ENCODE data around the gene CERS1. TPM values are rescaled to one million over a fixed set of nuclear protein-coding genes. Genes with fewer than 3 reads are reported as not detected.

Gene CERS1
- total RNA-seq, 2 experiments from 2014 or later: 0.08 TPM; not detected in 1

DNA sequence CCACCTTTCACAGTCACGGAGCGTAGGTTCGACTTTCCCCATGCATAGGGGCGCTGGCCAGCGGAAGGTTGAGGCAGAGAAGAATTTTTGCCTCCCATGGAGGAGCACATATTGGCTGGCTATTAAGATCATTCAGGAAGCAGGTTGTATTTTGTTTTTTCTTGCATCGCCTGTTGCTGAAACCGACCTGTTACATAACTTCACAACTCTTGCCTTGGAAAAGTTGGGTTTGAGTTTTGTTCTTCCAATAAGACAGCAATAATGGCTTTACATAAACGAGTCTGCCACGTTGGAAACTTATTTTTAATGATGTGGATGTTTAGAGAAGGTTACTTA lies 62.8 kb downstream of the CERS1 start:
- ChIA-PET POLR2A (interaction anchor here (0.6 to 1.5 kb wide), 3 partner anchors 11 to 414 kb away, joined by 3 to 7 read pairs (median 4); partner anchors contain the start of gene SSBP4), CTCF (interaction anchor here (1.0 to 2.1 kb wide), 3 partner anchors 10 to 14 kb away, joined by 4 to 11 read pairs (median 6); no protein-coding TSS in a partner anchor)

DNA sequence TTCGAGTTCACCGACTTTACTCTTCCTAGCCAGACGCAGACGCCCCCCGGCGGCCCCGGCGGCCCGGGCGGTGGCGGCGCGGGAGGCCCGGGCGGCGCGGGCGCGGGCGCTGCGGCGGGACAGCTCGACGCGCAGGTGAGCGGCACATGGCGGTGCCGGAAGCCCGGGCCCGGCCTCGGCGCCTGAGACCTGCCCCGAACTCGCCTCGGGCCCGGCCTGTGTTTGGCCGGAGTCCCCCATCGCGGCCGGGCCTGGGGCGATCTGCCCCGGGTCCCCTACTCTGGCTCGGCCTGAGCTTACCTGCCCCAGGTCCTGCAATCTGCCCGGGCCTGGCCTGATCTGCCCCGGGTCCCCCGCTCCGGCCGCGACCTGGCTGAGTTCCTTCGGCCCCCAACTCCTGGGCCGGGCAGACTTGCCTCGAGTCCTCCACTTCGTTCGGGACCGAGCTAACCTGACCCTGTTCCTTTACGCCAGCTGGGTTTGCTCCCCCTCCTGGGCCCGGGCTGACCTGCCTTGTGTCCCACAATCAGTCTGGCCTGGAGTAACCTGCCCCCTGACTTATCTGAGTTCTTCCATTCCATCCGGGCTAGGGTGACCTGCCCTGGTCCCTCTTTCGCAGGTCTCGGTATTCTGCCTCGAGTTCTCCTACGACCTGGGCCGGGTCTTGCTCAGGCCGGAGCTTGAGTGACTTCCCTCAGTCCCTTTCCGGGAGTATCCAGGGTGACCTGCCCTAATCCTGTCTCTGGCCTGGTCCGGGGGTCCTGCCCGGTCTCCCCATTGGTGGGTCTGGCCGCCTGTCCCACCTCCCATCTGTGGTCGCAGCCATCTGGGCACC lies 63.4 kb downstream of the CERS1 start:
- POLR2A ChIA-PET: interaction anchor here (0.6 to 1.5 kb wide), 8 partner anchors 8 to 413 kb away, joined by 3 to 7 read pairs (median 4); partner anchors contain the start of genes COPE, DDX49, KLHL26 and SSBP4
- CTCF ChIA-PET: interaction anchor here (0.6 to 2.1 kb wide), 6 partner anchors 10 to 1383 kb away, joined by 3 to 11 read pairs (median 4); no protein-coding TSS in a partner anchor

DNA sequence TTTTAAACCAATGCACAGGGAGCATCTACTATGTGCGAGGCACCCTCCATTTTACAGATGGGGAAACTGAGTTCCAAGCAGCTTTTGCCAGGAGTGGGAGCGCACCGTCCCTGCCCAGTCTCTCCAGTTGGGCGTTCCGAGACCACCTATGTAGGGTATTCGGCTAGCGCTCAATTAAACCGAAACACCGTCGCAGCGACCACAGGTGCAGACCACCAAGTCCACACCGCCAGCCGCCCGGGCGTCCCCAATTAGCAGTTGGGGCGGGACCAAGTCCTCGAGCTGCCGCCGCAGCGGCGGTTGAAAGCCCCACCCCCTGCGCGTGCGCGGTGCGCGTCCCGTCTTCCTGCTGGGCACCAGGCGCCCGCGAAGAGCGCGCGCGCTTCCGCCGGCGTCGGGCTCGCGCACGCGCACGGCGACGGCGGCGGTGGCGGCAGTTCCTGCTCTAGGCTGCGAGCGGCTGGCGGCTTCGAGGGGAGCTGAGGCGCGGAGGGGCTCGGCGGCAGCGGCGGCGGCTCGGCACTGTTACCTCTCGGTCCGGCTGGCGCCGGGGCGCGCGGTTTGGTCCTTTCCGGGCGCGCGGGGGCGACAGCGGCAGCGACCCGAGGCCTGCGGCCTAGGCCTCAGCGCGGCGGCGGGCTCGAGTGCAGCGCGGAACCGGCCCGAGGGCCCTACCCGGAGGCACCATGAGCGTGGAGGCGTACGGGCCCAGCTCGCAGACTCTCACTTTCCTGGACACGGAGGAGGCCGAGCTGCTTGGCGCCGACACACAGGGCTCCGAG lies 64.2 kb downstream of the CERS1 start, which contains the start of gene UPF1:
Gene UPF1 (plus strand): TSS at position 436 of the 782 bp plus-strand sequence. CDS start 251 bp downstream, at position 687.
- CTCF ChIA-PET: interaction anchor here (0.6 to 2.1 kb wide), 6 partner anchors 11 to 659 kb away, joined by 3 to 11 read pairs (median 4); no protein-coding TSS in a partner anchor
- POLR2A ChIA-PET: interaction anchor here (0.6 to 1.5 kb wide), 8 partner anchors 8 to 412 kb away, joined by 3 to 7 read pairs (median 3); partner anchors contain the start of genes COPE, DDX49, KLHL26 and SSBP4

DNA sequence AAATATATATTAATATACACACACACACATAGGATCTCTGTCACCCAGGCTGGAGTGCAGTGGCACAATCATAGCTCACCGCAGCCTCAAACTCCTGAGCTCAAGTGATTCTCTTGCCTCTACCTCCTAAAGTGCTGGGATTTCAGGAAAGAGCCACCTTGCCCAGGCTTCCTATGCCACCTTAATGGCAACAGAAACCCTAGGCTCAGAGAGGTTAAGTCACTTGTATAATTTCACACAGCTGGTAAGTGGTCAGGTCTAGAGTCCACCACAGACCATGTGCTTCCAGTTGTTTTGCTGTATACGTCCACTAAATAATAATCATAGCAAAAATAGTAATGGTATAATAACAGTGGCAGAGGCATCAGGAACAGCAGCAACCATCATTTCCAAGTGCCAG lies 65.5 kb downstream of the CERS1 start:
- CTCF ChIA-PET: no interaction called here
- POLR2A ChIA-PET: no interaction called here

DNA sequence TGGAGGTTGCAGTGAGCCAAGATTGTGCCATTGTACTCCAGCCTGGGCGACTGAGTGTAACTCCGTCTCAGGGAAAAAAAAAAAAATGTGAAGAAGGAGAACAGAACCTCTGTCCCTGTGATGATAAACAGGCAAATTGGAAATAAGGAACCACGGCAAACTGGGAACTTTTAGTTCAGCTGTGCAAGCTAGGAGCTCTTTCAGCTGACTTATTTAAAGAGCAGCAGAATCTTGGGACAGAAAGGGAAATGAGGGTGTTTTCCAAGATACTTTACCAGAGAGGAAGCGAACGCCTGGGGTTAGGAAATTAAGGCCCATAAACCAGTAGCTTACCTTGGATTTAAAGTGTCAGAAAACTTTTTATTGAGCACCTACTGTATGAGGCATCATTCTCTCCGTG lies 67.2 kb downstream of the CERS1 start:
- CTCF ChIA-PET: interaction anchor here (1.3 kb wide), 1 partner anchor 15 kb away, joined by 3 read pairs; no protein-coding TSS in a partner anchor
- POLR2A ChIA-PET: no interaction called here

Other genes starting within 250 kb of the CERS1 start
- gene CRTC1, start 212.5 kb downstream of the CERS1 start, total RNA-seq: 1 to 10 TPM; 5.0 to 5.5 TPM
- gene COMP, start 104.9 kb downstream of the CERS1 start, total RNA-seq: not detected
- 10 to 100 TPM; 89.3 to 92.0 TPM for gene UPF1, start 64.2 kb downstream of the CERS1 start, total RNA-seq
- gene COPE, start 23.2 kb upstream of the CERS1 start, total RNA-seq: 100 to 1,000 TPM; 164 to 184 TPM
- 10 to 100 TPM; 82.1 to 91.0 TPM for gene DDX49, start 23.6 kb upstream of the CERS1 start, total RNA-seq
- 1 to 10 TPM; 1.0 to 1.3 TPM for gene HOMER3, start 45.1 kb upstream of the CERS1 start, total RNA-seq
- 10 to 100 TPM; 76.6 to 80.7 TPM for gene SUGP2, start 137.4 kb upstream of the CERS1 start, total RNA-seq
- gene ARMC6, start 137.4 kb upstream of the CERS1 start, total RNA-seq: 10 to 100 TPM; 57.7 to 61.8 TPM
- 10 to 100 TPM; 12.2 to 12.7 TPM for gene SLC25A42, start 167.8 kb upstream of the CERS1 start, total RNA-seq
- gene TMEM161A, start 242.3 kb upstream of the CERS1 start, total RNA-seq: 10 to 100 TPM; 30.4 to 33.6 TPM